Measurements from ENCODE around the gene RABEP2.

GRCh38 chr16:28917095-28917494, 7.9 kb downstream of the RABEP2 start:
- TF ChIP-seq, protein P1, sequence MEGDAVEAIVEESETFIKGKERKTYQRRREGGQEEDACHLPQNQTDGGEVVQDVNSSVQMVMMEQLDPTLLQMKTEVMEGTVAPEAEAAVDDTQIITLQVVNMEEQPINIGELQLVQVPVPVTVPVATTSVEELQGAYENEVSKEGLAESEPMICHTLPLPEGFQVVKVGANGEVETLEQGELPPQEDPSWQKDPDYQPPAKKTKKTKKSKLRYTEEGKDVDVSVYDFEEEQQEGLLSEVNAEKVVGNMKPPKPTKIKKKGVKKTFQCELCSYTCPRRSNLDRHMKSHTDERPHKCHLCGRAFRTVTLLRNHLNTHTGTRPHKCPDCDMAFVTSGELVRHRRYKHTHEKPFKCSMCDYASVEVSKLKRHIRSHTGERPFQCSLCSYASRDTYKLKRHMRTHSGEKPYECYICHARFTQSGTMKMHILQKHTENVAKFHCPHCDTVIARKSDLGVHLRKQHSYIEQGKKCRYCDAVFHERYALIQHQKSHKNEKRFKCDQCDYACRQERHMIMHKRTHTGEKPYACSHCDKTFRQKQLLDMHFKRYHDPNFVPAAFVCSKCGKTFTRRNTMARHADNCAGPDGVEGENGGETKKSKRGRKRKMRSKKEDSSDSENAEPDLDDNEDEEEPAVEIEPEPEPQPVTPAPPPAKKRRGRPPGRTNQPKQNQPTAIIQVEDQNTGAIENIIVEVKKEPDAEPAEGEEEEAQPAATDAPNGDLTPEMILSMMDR (conservative IDR thresholded peaks at IDR 0.05; ENCODE audit: low read length) = no peak
- no peak for TF ChIP-seq EZH2phosphoT487 (IDR thresholded peaks at IDR 0.05; ENCODE audit: borderline replicate concordance, low read depth, low read length)

Data from OCI-LY7 (cell line).